Spleen (tissue), 11 donors: ENCODE results near the gene ZNF512B. TPM values are rescaled to one million over a fixed set of nuclear protein-coding genes. Genes with fewer than 3 reads are reported as not detected.
"Not testable (repeated sequence)": the region's sequence is repeated elsewhere in the genome, so short reads cannot be mapped to it uniquely, and the experiment has no call there.

Source experiments
- DNase-seq: peaks from one replicate; pipeline ENCODE4 v3.0.0-alpha.2; 2020
- H3K27ac ChIP-seq, 8 donors: fragments of 200-600 bp; sonication (generic) in 7 of 8; 1 replicate in 4 of 8; 2 replicates in 4 of 8; pipeline versions ENCODE4 v1.5.0 to v1.8.0; 2016 to 2021; ENCODE audit warnings: inconsistent platforms in 4 of 8, mild to moderate bottlenecking in 4 of 8, moderate library complexity in 1 of 8
- H3K27me3 ChIP-seq, 7 donors: fragments of 200-600 bp; sonication (generic) in 6 of 7; replicated peaks in 1 of 7; 1 replicate in 4 of 7; 2 replicates in 3 of 7; pipeline versions ENCODE4 v1.5.0 to v1.8.0; 2016 to 2021; ENCODE audit warnings: inconsistent platforms in 3 of 7, mild to moderate bottlenecking in 1 of 7
- H3K36me3 ChIP-seq, 6 donors: fragments of 200-600 bp; sonication (generic) in 5 of 6; 1 replicate in 4 of 6; 2 replicates in 2 of 6; pipeline versions ENCODE4 v1.5.0 to v1.8.0; 2016 to 2021; ENCODE audit warnings: inconsistent platforms in 2 of 6
- H3K4me1 ChIP-seq, 6 donors: fragments of 200-600 bp; sonication (generic) in 5 of 6; 1 replicate in 3 of 6; 2 replicates in 3 of 6; pipeline versions ENCODE4 v1.5.0 to v1.8.0; 2016 to 2021; ENCODE audit warnings: inconsistent platforms in 3 of 6
- H3K4me3 ChIP-seq, 8 donors: fragments of 200-600 bp; sonication (generic) in 7 of 8; 1 replicate in 4 of 8; 2 replicates in 4 of 8; pipeline versions ENCODE4 v1.5.0 to v1.8.0; 2016 to 2021; ENCODE audit warnings: inconsistent platforms in 4 of 8, mild to moderate bottlenecking in 4 of 8, moderate library complexity in 2 of 8
- H3K9me3 ChIP-seq, 8 donors: fragments of 200-600 bp; sonication (generic) in 7 of 8; 1 replicate in 4 of 8; 2 replicates in 4 of 8; pipeline versions ENCODE4 v1.5.0 to v1.8.0; 2016 to 2021; ENCODE audit warnings: inconsistent platforms in 4 of 8
- CTCF ChIP-seq, 11 experiments: fragments of 200-600 bp in 7 of 11; fragments of 450-650 bp in 4 of 11; sonication (generic) in 4 of 11; IDR thresholded peaks in 8 of 11; conservative IDR thresholded peaks in 3 of 11; 1 replicate in 7 of 11; 2 replicates in 4 of 11; pipeline versions ENCODE4 v1.4.0 to v1.8.0; 2016 to 2021; ENCODE audit warnings: antibody characterized with exemption in 11 of 11, inconsistent platforms in 4 of 11, mild to moderate bottlenecking in 1 of 11
- POLR2A ChIP-seq, 3 donors: fragments of 450-650 bp; IDR thresholded peaks; one replicate each; pipeline ENCODE4 v1.5.1; 2017; ENCODE audit warnings: antibody characterized with exemption in 3 of 3, mild to moderate bottlenecking in 1 of 3
- POLR2AphosphoS5 ChIP-seq, 3 donors: sonication (generic); formaldehyde crosslinking; IDR thresholded peaks; one replicate each; pipeline ENCODE4 v1.5.1; 2017; ENCODE audit warnings: antibody characterized with exemption in 3 of 3
- WGBS, 5 donors: extraction: QIAGEN DNeasy Blood & Tissue Kit in 3 of 5; methylation state at CpG; one replicate each; pipeline versions ENCODE4 v1.1.5 to v1.1.7; 2013 to 2018; 5-methylcytosine and 5-hydroxymethylcytosine counted together
- intact Hi-C: fragments of 100-400 bp; cut with DNase I; formaldehyde crosslinking; loops from one replicate; pipeline ENCODE4 v1.15.0; 2023; ENCODE audit warnings: low total_unique reads
- polyA plus RNA-seq, 3 donors: library from polyadenylated mRNA; stranded (reverse); fragments of 200-250 nt; gene quantifications; one replicate each; pipeline ENCODE4 v1.2.1, GENCODE V29; 2013
- total RNA-seq, 7 donors: library from RNA; depleted of rRNA in 3 of 7; stranded (reverse); fragments of >200 nt in 3 of 7; fragmentation: NEBNext Ultra II Directional in 4 of 7; extraction: Animal tissue kit (Norgen Biotek cat#: 25700) in 4 of 7; gene quantifications; one replicate each; pipeline versions ENCODE4 v1.1.0 to v1.2.1, GENCODE V29; 2016 to 2021
- donor health status: healthy with polysubstance abuse.
- donor health status: DM: no; HTN: no; CAD: no; lungs with moderate emphysema.
- donor health status: DM: no; HTN: no; CAD: no.
- donor health status: Bipolar disorder and iron deficiency.
- donor health status: healthy.
- donor health status: DM: no; HTN: no; CAD: no.
- donor health status: DM: yes; HTN: yes; CAD: no.

Gene ZNF512B
- total and polyA plus RNA-seq, 10 donors = 3.4 to 21.8 (median 12.4) TPM

DNA sequence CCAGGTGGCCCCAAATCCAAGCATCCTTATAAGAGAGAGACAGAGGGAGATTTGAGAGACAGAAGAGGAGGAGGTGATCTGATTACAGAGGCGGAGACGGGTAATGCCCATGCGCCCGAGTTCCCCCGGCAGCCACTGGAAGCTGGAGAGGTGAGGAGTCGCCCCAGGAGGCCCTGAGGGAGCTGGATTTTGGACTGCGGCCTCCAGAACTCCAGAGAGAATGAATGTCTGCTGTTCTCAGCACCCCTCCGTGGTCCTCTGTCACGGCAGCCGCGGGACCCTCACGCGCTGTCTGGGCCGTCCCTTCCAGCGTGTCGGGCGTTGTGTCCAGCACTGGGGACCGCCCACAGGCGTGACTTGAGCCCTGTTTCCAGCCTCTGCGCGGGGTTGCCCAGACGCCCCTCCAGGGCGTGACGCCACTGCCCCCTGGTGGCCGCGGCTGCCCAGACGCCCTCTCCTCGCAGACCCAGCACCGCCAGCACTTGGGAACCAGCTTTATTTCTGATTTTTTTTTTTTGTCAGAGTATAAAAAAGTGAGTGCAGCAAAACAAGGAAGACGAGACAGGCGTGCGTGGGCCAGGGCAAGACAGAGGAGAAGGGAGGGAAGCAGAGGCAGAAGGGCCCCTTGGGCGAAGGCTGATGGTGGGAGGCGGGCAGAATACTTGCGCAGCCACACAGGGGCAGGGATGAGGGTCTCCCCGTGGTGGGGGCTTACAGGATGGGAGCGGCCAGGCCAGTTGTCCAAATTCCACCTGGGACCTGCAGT lies 4.1 kb upstream of the ZNF512B start:
- H3K4me3 ChIP-seq = peak overlapping the region in 5 of 8 donors; percentile 4 to 55 (median 19)
- peaks cover 22 to 74% (median 51%) of the 10 kb centered on the region in 6 donors for H3K4me1 ChIP-seq
- intact Hi-C loops = loop anchor here (2.0 to 5.0 kb wide), 2 partner anchors 65 to 437 kb away; partner anchors contain the start of gene PTK6

DNA sequence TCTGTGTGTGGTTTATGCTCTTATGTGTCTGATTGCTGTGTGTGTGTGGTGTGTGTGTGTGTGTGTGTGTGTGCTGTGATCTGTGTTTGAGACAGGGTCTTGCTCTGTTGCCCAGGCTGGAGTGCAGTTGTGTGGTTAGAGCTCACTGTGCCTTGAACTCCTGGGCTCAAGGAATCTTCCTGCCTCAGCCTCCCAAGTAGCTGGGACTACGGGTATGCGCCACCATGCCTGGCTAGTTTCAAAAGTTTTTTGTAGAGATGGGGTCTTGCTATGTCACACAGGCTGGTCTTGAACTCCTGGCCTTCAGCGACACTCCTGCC lies 3.4 kb upstream of the ZNF512B start:
- DNase-seq = no peak
- Histone ChIP-seq H3K36me3 (peaks cover 0 to 22% (median 3%) of the 10 kb centered on the region in 6 donors), H3K9me3 (no peaks in the 10 kb centered on the region), H3K27ac (peak overlapping the region in 5 of 8 donors; percentile 45 to 68 (median 65)), H3K4me3 (no peak overlapping the region), H3K4me1 (peaks cover 22 to 74% (median 50%) of the 10 kb centered on the region in 6 donors), H3K27me3 (peaks cover 0 to 3% (median 0%) of the 10 kb centered on the region in 7 donors)
- TF ChIP-seq POLR2A (IDR thresholded peaks at IDR 0.05) = no peak
- no peak for TF ChIP-seq POLR2AphosphoS5 (IDR thresholded peaks at IDR 0.05)
- TF ChIP-seq CTCF (IDR thresholded peaks at IDR 0.05 in 8 of 11, conservative IDR thresholded peaks at IDR 0.05 in 3 of 11) = no peak
- 72 to 97% (median 90%) methylated on average over 2 to 3 of the region's 3 CpGs for WGBS, 5 donors
- intact Hi-C loops = loop anchor here (2.0 to 5.0 kb wide), 2 partner anchors 64 to 436 kb away; partner anchors contain the start of gene PTK6

More for the DNA sequence above, 4.1 kb upstream of the ZNF512B start:
- Histone ChIP-seq H3K9me3 (no peaks in the 10 kb centered on the region), H3K36me3 (peaks cover 0 to 22% (median 3%) of the 10 kb centered on the region in 6 donors), H3K27me3 (peaks cover 0 to 3% (median 0%) of the 10 kb centered on the region in 7 donors), H3K27ac (peak overlapping the region in 5 of 8 donors; percentile 45 to 68 (median 65))
- TF ChIP-seq POLR2AphosphoS5 (IDR thresholded peaks at IDR 0.05) = peak; percentile 35 to 80 (median 71)
- TF ChIP-seq CTCF (IDR thresholded peaks at IDR 0.05 in 8 of 11, conservative IDR thresholded peaks at IDR 0.05 in 3 of 11) = peak; percentile 95 to 99 (median 98)
- no peak for TF ChIP-seq POLR2A (IDR thresholded peaks at IDR 0.05)
- peak; percentile 95 for DNase-seq
- 19 to 26% (median 20%) methylated on average over 27 to 37 of the region's 37 CpGs for WGBS, 5 donors

DNA sequence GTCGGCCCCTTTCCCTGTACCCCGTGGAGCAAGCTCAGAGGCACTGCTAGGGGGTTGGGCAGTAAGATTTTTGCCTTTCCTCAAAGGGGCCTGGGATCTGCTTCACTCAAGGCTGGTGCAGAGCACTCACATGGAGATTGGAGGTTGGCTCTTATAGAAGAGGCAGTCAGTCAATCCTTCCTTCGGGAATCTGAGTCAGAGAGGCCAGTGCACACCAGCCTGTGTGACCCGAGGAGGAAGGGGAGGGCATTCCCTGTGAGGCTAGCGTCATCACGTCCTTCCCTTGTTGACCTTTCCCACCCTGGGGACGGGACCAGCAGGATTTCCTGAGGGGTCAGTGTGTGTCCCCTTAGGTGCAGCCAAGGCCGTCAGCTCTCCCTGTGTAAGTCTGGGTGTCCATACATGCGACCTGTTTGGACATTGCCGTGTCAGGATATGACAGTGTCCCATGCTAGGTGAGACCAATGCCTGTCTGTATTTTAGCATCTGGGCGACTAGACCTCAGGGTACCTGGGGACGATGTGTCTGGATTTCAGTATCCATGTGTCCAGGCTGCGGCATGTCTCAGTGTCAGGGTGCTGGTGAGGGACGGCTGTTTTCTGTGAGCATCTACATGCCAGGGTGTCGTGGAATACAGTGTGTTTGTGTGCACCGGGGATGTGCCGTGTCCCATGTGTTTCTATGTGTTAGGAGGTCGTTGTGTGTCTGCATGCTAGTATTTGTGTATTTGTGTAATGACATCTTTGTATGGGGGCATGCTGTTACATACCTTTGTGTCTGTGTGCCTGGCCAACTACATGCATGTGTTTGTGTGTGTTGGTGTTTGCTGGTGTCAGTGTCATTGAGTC lies 2.8 kb upstream of the ZNF512B start:
- 58 to 64% (median 63%) methylated on average over 9 to 18 of the region's 18 CpGs for WGBS, 5 donors
- intact Hi-C loops = loop anchor here (2.0 to 5.0 kb wide), 2 partner anchors 64 to 435 kb away; partner anchors contain the start of gene PTK6
- peak overlapping the region in 6 of 8 donors; percentile 26 to 68 (median 58) for H3K27ac ChIP-seq

GRCh38 chr20:63971960-63972311 lies 2.2 kb upstream of the ZNF512B start:
- not testable (repeated sequence) for H3K27me3 ChIP-seq, DNase-seq, H3K4me3 ChIP-seq, H3K9me3 ChIP-seq
- H3K4me1 ChIP-seq = peaks cover 16 to 67% (median 40%) of the 10 kb centered on the region in 6 donors
- peak overlapping the region in 7 of 8 donors; percentile 26 to 68 (median 54) for H3K27ac ChIP-seq
- WGBS, 5 donors = 62 to 74% (median 67%) methylated on average over 10 of the region's 10 CpGs
- intact Hi-C loops = loop anchor here (2.0 to 5.0 kb wide), 2 partner anchors 63 to 435 kb away; partner anchors contain the start of gene PTK6
- H3K36me3 ChIP-seq = peaks cover 0 to 33% (median 3%) of the 10 kb centered on the region in 6 donors

More for the DNA sequence above, 2.8 kb upstream of the ZNF512B start:
- peaks cover 0 to 3% (median 0%) of the 10 kb centered on the region in 7 donors for H3K27me3 ChIP-seq
- H3K36me3 ChIP-seq = peaks cover 0 to 27% (median 3%) of the 10 kb centered on the region in 6 donors
- TF ChIP-seq POLR2AphosphoS5 (IDR thresholded peaks at IDR 0.05) = peak in 2 of 3 donors; percentile 63 to 71
- no peak for TF ChIP-seq POLR2A (IDR thresholded peaks at IDR 0.05)
- H3K9me3 ChIP-seq = no peaks in the 10 kb centered on the region
- no peak for DNase-seq
- H3K4me1 ChIP-seq = peaks cover 16 to 73% (median 45%) of the 10 kb centered on the region in 6 donors
- no peak overlapping the region for H3K4me3 ChIP-seq
